NCI-H2227 (cell line): ENCODE data around the gene RABL2B.

Source experiments
- DNase-seq: peaks from one replicate; lab custom pipeline; 2025; ENCODE audit not compliant: unreplicated experiment; lab: John Stamatoyannopoulos, UW

The RABL2B gene

GRCh38 chr22:50722716-50723428 lies 60.6 kb downstream of the RABL2B start:
- DNase-seq = no peak

GRCh38 chr22:50722048-50722701 lies 61.3 kb downstream of the RABL2B start:
- no peak for DNase-seq

GRCh38 chr22:50721257-50721844 lies 62.1 kb downstream of the RABL2B start:
- DNase-seq = no peak

- no peak for DNase-seq
Observed at GRCh38 chr22:50720301-50721256, 62.9 kb downstream of the RABL2B start.

GRCh38 chr22:50719814-50720300 lies 63.6 kb downstream of the RABL2B start:
- DNase-seq = no peak

- no peak for DNase-seq
Observed at GRCh38 chr22:50718352-50718709, 65.1 kb downstream of the RABL2B start.

- no peak for DNase-seq
Observed at GRCh38 chr22:50717709-50718351, 65.6 kb downstream of the RABL2B start.
